Measurements from ENCODE around the gene RNH1.

GRCh38 chr11:535210-535518, 28.1 kb upstream of the RNH1 start:
- no peak for TF ChIP-seq CTCF (IDR thresholded peaks at IDR 0.05)
- TF ChIP-seq POLR2AphosphoS5 (IDR thresholded peaks at IDR 0.05) = no peak
- no peak for TF ChIP-seq EP300 (IDR thresholded peaks at IDR 0.05)
